WTC11 (cell line): Measurements from ENCODE around the gene EIF1B. TPM values are rescaled to one million over a fixed set of nuclear protein-coding genes. Genes with fewer than 3 reads are reported as not detected.
"Not testable (repeated sequence)": the region's sequence is repeated elsewhere in the genome, so short reads cannot be mapped to it uniquely, and the experiment has no call there.

Source experiments
- ATAC-seq: fragments of 200-7000 bp; cut with Tn5 transposase; 2 replicates; pipeline ENCODE4 v1.10.0; 2021; ENCODE audit warnings: mild to moderate bottlenecking, moderate library complexity
- CTCF ChIA-PET: fragments of 300-600 bp; sonication (Branson Sonifier 250); formaldehyde crosslinking; loops from one replicate; lab custom pipeline; 2021; ENCODE audit warnings: antibody characterized with exemption; lab: Charles Lee
- POLR2A ChIA-PET: fragments of 350-600 bp; sonication (Branson Sonifier 250); formaldehyde crosslinking; loops from one replicate; lab custom pipeline; 2021; ENCODE audit warnings: antibody characterized with exemption; lab: Charles Lee
- DNase-seq: peaks from one replicate; pipeline ENCODE4 v3.0.0; 2021; ENCODE audit warnings: low spot score
- H3K27ac Mint-ChIP-seq: 2 replicates; pipeline ENCODE4 v1.8.0; 2021; ENCODE audit warnings: mixed read lengths
- H3K27me3 Mint-ChIP-seq: 2 replicates; pipeline ENCODE4 v1.8.0; 2021; ENCODE audit warnings: low read depth, mild to moderate bottlenecking, moderate library complexity, mixed read lengths
- H3K36me3 Mint-ChIP-seq: 2 replicates; pipeline ENCODE4 v1.8.0; 2021; ENCODE audit warnings: mixed read lengths
- H3K4me1 Mint-ChIP-seq: 2 replicates; pipeline ENCODE4 v1.8.0; 2022; ENCODE audit warnings: mixed read lengths
- H3K4me3 Mint-ChIP-seq: 2 replicates; pipeline ENCODE4 v1.8.0; 2021; ENCODE audit warnings: mild to moderate bottlenecking, moderate library complexity, mixed read lengths
- H3K9me3 Mint-ChIP-seq: 2 replicates; pipeline ENCODE4 v1.8.0; 2021; ENCODE audit warnings: mixed read lengths
- EMX1 ChIP-seq: fragments of 250-450 bp; sonication (Bioruptor Pico); IDR thresholded peaks from 2 replicates; pipeline ENCODE4 v1.8.0; 2021; ENCODE audit warnings: mild to moderate bottlenecking
- FOXJ3 ChIP-seq: sonication (generic); formaldehyde crosslinking; IDR thresholded peaks from 2 replicates; pipeline ENCODE4 v1.9.0; 2021; ENCODE audit warnings: missing genetic modification reagents, mild to moderate bottlenecking, borderline replicate concordance
- GABPB1 ChIP-seq: sonication (generic); formaldehyde crosslinking; IDR thresholded peaks from 2 replicates; pipeline ENCODE4 v1.8.1; 2023; ENCODE audit warnings: mild to moderate bottlenecking, missing genetic modification reagents
- GTF2I ChIP-seq: fragments of 250-450 bp; sonication (Bioruptor Pico); conservative IDR thresholded peaks from 2 replicates; pipeline ENCODE4 v1.4.0; 2021; ENCODE audit warnings: mild to moderate bottlenecking
- NFATC4 ChIP-seq: fragments of 250-450 bp; sonication (Bioruptor Pico); IDR thresholded peaks from 2 replicates; pipeline ENCODE4 v1.9.0; 2021; ENCODE audit warnings: mild to moderate bottlenecking
- NR2C2 ChIP-seq: sonication (generic); formaldehyde crosslinking; IDR thresholded peaks from 2 replicates; pipeline ENCODE4 v1.8.0; 2022; ENCODE audit warnings: mild to moderate bottlenecking, missing genetic modification reagents
- PRRX2 ChIP-seq: fragments of 250-450 bp; sonication (Bioruptor Pico); IDR thresholded peaks from 2 replicates; pipeline ENCODE4 v1.8.0; 2021; ENCODE audit warnings: mild to moderate bottlenecking
- RELA ChIP-seq: sonication (generic); formaldehyde crosslinking; IDR thresholded peaks from 2 replicates; pipeline ENCODE4 v1.8.1; 2022; ENCODE audit warnings: missing genetic modification reagents, mild to moderate bottlenecking, borderline replicate concordance
- RORB ChIP-seq: fragments of 250-450 bp; sonication (Bioruptor Pico); IDR thresholded peaks from 2 replicates; pipeline ENCODE4 v1.9.0; 2021; ENCODE audit warnings: mild to moderate bottlenecking
- SMAD4 ChIP-seq: sonication (generic); formaldehyde crosslinking; IDR thresholded peaks from 2 replicates; pipeline ENCODE4 v1.8.0; 2022; ENCODE audit warnings: mild to moderate bottlenecking, missing genetic modification reagents
- TEAD4 ChIP-seq: sonication (generic); formaldehyde crosslinking; IDR thresholded peaks from 2 replicates; pipeline ENCODE4 v1.8.0; 2022; ENCODE audit warnings: mild to moderate bottlenecking, missing genetic modification reagents
- ZBTB21 ChIP-seq: sonication (generic); formaldehyde crosslinking; IDR thresholded peaks from 2 replicates; pipeline ENCODE4 v1.8.1; 2023; ENCODE audit warnings: mild to moderate bottlenecking, missing genetic modification reagents, borderline replicate concordance
- ZNF671 ChIP-seq: fragments of 250-450 bp; sonication (Bioruptor Pico); IDR thresholded peaks from 2 replicates; pipeline ENCODE4 v1.8.0; 2021; ENCODE audit warnings: mild to moderate bottlenecking
- total RNA-seq: library from RNA; stranded (reverse); gene quantifications from 3 replicates; pipeline ENCODE4 v1.2.3, GENCODE V29; 2021
- TF ChIP-seq, protein P1 (sequence below): sonication (generic); formaldehyde crosslinking; conservative IDR thresholded peaks from 2 replicates; pipeline ENCODE4 v1.8.1; 2022; ENCODE audit warnings: mild to moderate bottlenecking, missing genetic modification reagents
- TF ChIP-seq, protein P2 (sequence below): sonication (generic); formaldehyde crosslinking; IDR thresholded peaks from 2 replicates; pipeline ENCODE4 v1.8.1; 2022; ENCODE audit warnings: mild to moderate bottlenecking, missing genetic modification reagents, moderate library complexity, borderline replicate concordance
- TF ChIP-seq, protein P3 (sequence below): fragments of 250-450 bp; sonication (Bioruptor Pico); conservative IDR thresholded peaks from 2 replicates; pipeline ENCODE4 v1.9.0; 2021; ENCODE audit warnings: mild to moderate bottlenecking
- TF ChIP-seq, protein P4 (sequence below): fragments of 250-450 bp; sonication (Bioruptor Pico); IDR thresholded peaks from 2 replicates; pipeline ENCODE4 v1.9.0; 2021; ENCODE audit warnings: moderate library complexity, mild to moderate bottlenecking, inconsistent platforms, borderline replicate concordance
- TF ChIP-seq, protein P5 (sequence below): sonication (generic); formaldehyde crosslinking; IDR thresholded peaks from 2 replicates; pipeline ENCODE4 v1.8.1; 2023; ENCODE audit warnings: mild to moderate bottlenecking, missing genetic modification reagents, moderate library complexity
- TF ChIP-seq, protein P6 (sequence below): sonication (generic); formaldehyde crosslinking; IDR thresholded peaks from 2 replicates; pipeline ENCODE4 v1.8.1; 2023; ENCODE audit warnings: mild to moderate bottlenecking, moderate library complexity, missing genetic modification reagents
- TF ChIP-seq, protein P7 (sequence below): fragments of 250-450 bp; sonication (Bioruptor Pico); IDR thresholded peaks from 2 replicates; pipeline ENCODE4 v1.9.0; 2021; ENCODE audit warnings: mild to moderate bottlenecking

EIF1B gene
- total RNA-seq, 1 experiment from 2014 or later, result 82.0 TPM

DNA sequence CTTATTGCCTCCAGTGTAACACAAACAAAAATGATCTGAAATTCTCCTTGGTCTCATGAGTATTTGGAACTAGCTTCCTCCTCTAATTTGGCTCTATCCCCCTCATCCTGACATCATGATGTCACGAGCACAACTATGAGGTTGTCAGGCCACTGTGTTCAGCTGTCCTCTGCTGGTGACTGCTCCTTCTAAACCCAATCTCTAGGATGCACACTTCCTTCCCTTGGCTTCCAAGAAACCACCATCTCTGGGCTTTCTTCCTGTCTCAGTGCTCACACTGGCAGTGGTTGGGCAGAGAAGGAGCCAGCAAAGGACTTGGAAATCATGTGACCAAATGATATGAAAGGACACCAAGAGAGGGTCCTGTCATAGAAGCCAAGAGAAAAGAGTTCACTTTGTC, 30.7 kb upstream of the EIF1B start:
- ChIA-PET POLR2A (interaction anchor here (0.6 kb wide), 1 partner anchor 333 kb away, joined by 3 read pairs; no protein-coding TSS in a partner anchor), CTCF (no interaction called here)
- no peaks in the 10 kb centered on the region for H3K27me3 Mint-ChIP-seq
- ATAC-seq, result no peak
- peaks cover 13% of the 10 kb centered on the region for H3K9me3 Mint-ChIP-seq
- TF ChIP-seq FOXJ3 (CRISPR knock-in tag), result no peak
- no peak for TF ChIP-seq RELA (CRISPR knock-in tag)
- no peak for TF ChIP-seq SMAD4 (CRISPR knock-in tag)
- TF ChIP-seq, protein P1, sequence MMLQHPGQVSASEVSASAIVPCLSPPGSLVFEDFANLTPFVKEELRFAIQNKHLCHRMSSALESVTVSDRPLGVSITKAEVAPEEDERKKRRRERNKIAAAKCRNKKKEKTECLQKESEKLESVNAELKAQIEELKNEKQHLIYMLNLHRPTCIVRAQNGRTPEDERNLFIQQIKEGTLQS, result no peak
- TF ChIP-seq, protein P2, sequence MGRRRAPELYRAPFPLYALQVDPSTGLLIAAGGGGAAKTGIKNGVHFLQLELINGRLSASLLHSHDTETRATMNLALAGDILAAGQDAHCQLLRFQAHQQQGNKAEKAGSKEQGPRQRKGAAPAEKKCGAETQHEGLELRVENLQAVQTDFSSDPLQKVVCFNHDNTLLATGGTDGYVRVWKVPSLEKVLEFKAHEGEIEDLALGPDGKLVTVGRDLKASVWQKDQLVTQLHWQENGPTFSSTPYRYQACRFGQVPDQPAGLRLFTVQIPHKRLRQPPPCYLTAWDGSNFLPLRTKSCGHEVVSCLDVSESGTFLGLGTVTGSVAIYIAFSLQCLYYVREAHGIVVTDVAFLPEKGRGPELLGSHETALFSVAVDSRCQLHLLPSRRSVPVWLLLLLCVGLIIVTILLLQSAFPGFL, result no peak
- TF ChIP-seq ZNF671, result no peak
- no peak for TF ChIP-seq NR2C2
- TF ChIP-seq, protein P3, sequence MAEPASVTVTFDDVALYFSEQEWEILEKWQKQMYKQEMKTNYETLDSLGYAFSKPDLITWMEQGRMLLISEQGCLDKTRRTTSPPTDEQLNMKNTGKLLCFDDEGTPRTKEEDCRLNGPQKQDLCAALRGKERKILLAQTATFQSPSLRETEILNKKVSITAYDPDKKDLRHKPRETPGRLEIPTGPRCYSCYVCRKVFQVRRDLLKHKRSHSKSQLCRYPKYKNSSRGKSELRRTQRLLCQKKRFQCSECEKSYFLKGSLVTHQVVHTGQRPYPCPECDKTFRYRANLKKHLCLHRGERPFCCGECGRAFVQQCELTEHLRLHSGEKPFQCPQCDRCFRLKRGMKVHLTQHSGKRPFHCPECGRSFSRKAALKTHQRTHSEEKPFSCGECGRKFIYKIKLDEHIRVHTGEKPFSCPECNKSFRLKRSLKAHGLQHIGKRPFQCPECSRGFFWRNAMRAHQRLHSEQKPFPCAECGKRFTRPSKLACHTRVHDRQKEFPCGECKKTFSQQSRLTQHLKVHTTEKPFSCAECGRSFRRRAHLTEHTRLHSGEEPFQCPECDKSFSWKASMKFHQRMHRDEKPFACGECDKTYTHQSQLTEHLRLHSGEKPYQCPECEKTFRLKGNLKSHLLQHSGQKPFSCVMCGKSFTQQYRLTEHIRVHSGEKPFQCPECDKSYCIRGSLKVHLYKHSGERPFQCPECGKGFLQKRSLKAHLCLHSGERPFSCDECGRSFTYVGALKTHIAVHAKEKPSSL (CRISPR knock-in tag), result no peak
- TF ChIP-seq ZBTB21 (CRISPR knock-in tag), result no peak
- no peak for TF ChIP-seq TEAD4 (CRISPR knock-in tag)
- TF ChIP-seq, protein P4, sequence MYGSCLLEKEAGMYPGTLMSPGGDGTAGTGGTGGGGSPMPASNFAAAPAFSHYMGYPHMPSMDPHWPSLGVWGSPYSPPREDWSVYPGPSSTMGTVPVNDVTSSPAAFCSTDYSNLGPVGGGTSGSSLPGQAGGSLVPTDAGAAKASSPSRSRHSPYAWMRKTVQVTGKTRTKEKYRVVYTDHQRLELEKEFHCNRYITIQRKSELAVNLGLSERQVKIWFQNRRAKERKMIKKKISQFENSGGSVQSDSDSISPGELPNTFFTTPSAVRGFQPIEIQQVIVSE (CRISPR knock-in tag), result no peak
- TF ChIP-seq PRRX2 (CRISPR knock-in tag), result no peak
- H3K36me3 Mint-ChIP-seq, result no peaks in the 10 kb centered on the region
- H3K27ac Mint-ChIP-seq, result no peak overlapping the region
- no peak for DNase-seq
- H3K4me1 Mint-ChIP-seq, result no peaks in the 10 kb centered on the region
- no peak overlapping the region for H3K4me3 Mint-ChIP-seq

DNA sequence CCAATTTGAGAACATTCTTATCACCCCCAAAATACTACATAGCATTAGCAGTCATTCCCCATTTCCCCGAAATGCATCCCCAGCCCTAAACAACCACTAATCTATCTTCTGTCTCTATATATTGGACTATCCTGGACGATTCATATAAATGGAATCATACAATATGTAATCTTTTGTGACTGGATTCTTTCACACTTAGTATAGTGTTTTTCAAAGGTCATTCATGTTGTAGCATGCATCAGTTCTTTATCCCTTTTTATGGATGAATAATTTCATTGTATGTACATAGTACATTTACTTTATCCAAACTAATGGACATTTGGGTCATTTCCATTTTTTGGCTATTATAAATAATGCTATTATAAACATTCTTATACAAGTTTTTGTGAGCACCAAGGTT, 27.5 kb upstream of the EIF1B start:
- ATAC-seq, result no peak
- Mint-ChIP-seq H3K4me1 (no peaks in the 10 kb centered on the region), H3K27ac (no peak overlapping the region), H3K27me3 (no peaks in the 10 kb centered on the region), H3K36me3 (peaks cover 4% of the 10 kb centered on the region; the same call in 1 of the 2 replicates), H3K9me3 (peaks cover 17% of the 10 kb centered on the region), H3K4me3 (no peak overlapping the region)
- CTCF ChIA-PET, result interaction anchor here (1.0 kb wide), 1 partner anchor 103 kb away, joined by 5 read pairs; no protein-coding TSS in a partner anchor
- no peak for TF ChIP-seq NFATC4
- DNase-seq, result no peak
- POLR2A ChIA-PET, result no interaction called here

DNA sequence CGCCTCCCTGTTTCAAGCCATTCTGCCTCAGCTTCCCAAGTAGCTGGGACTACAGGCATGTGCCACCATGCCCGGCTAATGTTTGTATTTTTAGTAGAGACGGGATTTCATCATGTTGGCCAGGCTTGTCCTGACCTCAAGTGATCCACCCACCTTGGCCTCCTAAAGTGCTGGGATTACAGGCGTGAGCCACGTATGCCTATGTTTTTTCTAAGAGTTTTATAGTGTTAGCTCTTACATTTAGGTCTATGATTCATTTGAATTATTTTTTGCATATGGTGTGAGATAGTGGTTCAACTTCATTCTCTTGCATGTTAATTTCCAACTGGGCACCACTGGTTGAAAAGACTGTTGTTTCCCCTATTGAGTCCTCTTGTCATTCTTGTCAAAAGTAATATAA, 26.4 kb upstream of the EIF1B start:
- H3K27me3 Mint-ChIP-seq, CTCF ChIA-PET, H3K36me3 Mint-ChIP-seq, H3K4me3 Mint-ChIP-seq, H3K27ac Mint-ChIP-seq, POLR2A ChIA-PET, DNase-seq, H3K4me1 Mint-ChIP-seq, ATAC-seq: not testable (repeated sequence)
- peaks cover 14% of the 10 kb centered on the region for H3K9me3 Mint-ChIP-seq

DNA sequence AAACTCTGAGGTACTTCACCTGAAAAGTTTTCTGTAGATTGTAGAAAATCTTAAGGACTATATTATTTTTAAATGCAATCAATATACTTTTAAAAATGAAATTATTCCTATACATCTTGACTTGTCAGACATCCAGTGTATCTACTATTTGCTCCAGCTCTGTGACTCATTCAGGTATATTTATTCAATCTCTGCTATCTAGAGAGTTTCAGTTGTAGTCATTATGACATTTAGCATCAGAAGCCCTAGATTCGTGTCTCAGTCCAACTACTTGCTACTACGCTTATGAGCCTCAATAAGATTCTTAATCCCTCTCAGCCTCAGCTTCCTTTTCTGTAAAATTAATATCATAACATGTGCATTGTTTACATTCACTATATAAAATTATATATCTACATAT, 22.3 kb upstream of the EIF1B start:
- no peak for ATAC-seq
- TF ChIP-seq, protein P5, sequence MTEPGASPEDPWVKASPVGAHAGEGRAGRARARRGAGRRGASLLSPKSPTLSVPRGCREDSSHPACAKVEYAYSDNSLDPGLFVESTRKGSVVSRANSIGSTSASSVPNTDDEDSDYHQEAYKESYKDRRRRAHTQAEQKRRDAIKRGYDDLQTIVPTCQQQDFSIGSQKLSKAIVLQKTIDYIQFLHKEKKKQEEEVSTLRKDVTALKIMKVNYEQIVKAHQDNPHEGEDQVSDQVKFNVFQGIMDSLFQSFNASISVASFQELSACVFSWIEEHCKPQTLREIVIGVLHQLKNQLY, result no peak
- TF ChIP-seq, protein P4 (CRISPR knock-in tag), result no peak
- no peak for TF ChIP-seq EMX1
- TF ChIP-seq PRRX2 (CRISPR knock-in tag), result no peak
- no peak for TF ChIP-seq GTF2I (CRISPR knock-in tag)
- no peak for TF ChIP-seq RORB (CRISPR knock-in tag)
- TF ChIP-seq, protein P6, sequence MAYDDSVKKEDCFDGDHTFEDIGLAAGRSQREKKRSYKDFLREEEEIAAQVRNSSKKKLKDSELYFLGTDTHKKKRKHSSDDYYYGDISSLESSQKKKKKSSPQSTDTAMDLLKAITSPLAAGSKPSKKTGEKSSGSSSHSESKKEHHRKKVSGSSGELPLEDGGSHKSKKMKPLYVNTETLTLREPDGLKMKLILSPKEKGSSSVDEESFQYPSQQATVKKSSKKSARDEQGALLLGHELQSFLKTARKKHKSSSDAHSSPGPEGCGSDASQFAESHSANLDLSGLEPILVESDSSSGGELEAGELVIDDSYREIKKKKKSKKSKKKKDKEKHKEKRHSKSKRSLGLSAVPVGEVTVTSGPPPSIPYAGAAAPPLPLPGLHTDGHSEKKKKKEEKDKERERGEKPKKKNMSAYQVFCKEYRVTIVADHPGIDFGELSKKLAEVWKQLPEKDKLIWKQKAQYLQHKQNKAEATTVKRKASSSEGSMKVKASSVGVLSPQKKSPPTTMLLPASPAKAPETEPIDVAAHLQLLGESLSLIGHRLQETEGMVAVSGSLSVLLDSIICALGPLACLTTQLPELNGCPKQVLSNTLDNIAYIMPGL (CRISPR knock-in tag), result no peak
- TF ChIP-seq, protein P7, sequence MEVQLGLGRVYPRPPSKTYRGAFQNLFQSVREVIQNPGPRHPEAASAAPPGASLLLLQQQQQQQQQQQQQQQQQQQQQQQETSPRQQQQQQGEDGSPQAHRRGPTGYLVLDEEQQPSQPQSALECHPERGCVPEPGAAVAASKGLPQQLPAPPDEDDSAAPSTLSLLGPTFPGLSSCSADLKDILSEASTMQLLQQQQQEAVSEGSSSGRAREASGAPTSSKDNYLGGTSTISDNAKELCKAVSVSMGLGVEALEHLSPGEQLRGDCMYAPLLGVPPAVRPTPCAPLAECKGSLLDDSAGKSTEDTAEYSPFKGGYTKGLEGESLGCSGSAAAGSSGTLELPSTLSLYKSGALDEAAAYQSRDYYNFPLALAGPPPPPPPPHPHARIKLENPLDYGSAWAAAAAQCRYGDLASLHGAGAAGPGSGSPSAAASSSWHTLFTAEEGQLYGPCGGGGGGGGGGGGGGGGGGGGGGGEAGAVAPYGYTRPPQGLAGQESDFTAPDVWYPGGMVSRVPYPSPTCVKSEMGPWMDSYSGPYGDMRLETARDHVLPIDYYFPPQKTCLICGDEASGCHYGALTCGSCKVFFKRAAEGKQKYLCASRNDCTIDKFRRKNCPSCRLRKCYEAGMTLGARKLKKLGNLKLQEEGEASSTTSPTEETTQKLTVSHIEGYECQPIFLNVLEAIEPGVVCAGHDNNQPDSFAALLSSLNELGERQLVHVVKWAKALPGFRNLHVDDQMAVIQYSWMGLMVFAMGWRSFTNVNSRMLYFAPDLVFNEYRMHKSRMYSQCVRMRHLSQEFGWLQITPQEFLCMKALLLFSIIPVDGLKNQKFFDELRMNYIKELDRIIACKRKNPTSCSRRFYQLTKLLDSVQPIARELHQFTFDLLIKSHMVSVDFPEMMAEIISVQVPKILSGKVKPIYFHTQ, result no peak
- TF ChIP-seq GABPB1, result no peak

More for the DNA sequence above, 22.3 kb upstream of the EIF1B start:
- no peak for DNase-seq
- POLR2A ChIA-PET, result no interaction called here
- peaks cover 12% of the 10 kb centered on the region; the same call in 1 of the 2 replicates for H3K9me3 Mint-ChIP-seq
- H3K27me3 Mint-ChIP-seq, result no peaks in the 10 kb centered on the region
- CTCF ChIA-PET, result interaction anchor here (1.3 kb wide), 1 partner anchor 96 kb away, joined by 4 read pairs; no protein-coding TSS in a partner anchor
- no peak overlapping the region for H3K4me3 Mint-ChIP-seq
- peaks cover 25% of the 10 kb centered on the region for H3K4me1 Mint-ChIP-seq
- no peak overlapping the region for H3K27ac Mint-ChIP-seq
- H3K36me3 Mint-ChIP-seq, result peaks cover 4% of the 10 kb centered on the region; the same call in 1 of the 2 replicates
